ENCODE data around the gene KRT25. TPM values are rescaled to one million over a fixed set of nuclear protein-coding genes. Genes with fewer than 3 reads are reported as not detected.

The KRT25 gene, protein sequence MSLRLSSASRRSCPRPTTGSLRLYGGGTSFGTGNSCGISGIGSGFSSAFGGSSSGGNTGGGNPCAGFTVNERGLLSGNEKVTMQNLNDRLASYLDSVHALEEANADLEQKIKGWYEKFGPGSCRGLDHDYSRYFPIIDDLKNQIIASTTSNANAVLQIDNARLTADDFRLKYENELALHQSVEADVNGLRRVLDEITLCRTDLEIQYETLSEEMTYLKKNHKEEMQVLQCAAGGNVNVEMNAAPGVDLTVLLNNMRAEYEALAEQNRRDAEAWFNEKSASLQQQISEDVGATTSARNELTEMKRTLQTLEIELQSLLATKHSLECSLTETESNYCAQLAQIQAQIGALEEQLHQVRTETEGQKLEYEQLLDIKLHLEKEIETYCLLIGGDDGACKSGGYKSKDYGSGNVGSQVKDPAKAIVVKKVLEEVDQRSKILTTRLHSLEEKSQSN
- total RNA-seq: under 1 TPM in 1 of 2 donors, not detected in 1; 0.62 TPM

DNA sequence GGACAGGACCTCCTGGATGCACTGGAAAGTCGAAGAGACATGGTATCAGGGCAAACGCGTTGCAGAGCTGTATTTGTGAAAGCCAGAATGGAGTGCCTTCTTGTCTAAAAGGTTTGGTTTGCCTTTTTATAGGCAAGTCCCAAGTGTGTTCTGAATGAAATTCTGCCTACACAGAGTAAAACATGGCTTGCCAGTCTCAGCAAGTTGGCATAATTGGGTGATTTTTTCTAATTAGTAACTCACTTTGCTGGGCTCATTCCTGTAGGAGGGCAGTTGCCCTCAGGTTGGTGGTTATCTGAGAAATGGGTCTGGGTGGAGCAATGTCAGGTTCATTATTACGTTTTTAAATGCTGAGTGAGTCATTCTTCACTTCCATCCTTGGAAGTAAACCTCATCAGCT lies at the start of gene KRT25:
TSS of gene KRT25 (minus strand) at position 101 of the 400 bp plus-strand sequence. CDS start at position 41, 60 bp downstream.
- Histone ChIP-seq H3K27ac (no peak within 1 kb of the TSS), H3K36me3 (no peaks in the 10 kb centered on the region), H3K9me3 (no peaks in the 10 kb centered on the region), H3K27me3 (replicated peaks; ENCODE audit: insufficient read depth) (no peaks in the 10 kb centered on the region), H3K4me3 (no peak within 1 kb of the TSS), H3K4me1 (replicated peaks) (no peaks in the 10 kb centered on the region)
- intact Hi-C loops (cut with DNase I): no loop called here
- 80% methylated on average over 4 of the region's 4 CpGs for WGBS
- TF ChIP-seq POLR2AphosphoS5 (IDR thresholded peaks at IDR 0.05) (no peak), POLR2A (IDR thresholded peaks at IDR 0.05) (no peak)
- TF ChIP-seq, protein P1, sequence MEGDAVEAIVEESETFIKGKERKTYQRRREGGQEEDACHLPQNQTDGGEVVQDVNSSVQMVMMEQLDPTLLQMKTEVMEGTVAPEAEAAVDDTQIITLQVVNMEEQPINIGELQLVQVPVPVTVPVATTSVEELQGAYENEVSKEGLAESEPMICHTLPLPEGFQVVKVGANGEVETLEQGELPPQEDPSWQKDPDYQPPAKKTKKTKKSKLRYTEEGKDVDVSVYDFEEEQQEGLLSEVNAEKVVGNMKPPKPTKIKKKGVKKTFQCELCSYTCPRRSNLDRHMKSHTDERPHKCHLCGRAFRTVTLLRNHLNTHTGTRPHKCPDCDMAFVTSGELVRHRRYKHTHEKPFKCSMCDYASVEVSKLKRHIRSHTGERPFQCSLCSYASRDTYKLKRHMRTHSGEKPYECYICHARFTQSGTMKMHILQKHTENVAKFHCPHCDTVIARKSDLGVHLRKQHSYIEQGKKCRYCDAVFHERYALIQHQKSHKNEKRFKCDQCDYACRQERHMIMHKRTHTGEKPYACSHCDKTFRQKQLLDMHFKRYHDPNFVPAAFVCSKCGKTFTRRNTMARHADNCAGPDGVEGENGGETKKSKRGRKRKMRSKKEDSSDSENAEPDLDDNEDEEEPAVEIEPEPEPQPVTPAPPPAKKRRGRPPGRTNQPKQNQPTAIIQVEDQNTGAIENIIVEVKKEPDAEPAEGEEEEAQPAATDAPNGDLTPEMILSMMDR (IDR thresholded peaks at IDR 0.05): no peak
- no peak for DNase-seq (ENCODE audit: low spot score)

GRCh38 chr17:40803617-40804082 lies 48.5 kb upstream of the KRT25 start:
- DNase-seq (ENCODE audit: low spot score): peak; percentile 82
- Histone ChIP-seq H3K9me3 (no peaks in the 10 kb centered on the region), H3K27ac (no peak overlapping the region), H3K4me1 (replicated peaks) (no peaks in the 10 kb centered on the region), H3K36me3 (no peaks in the 10 kb centered on the region), H3K27me3 (replicated peaks; ENCODE audit: insufficient read depth) (no peaks in the 10 kb centered on the region), H3K4me3 (no peak overlapping the region)
- TF ChIP-seq POLR2AphosphoS5 (IDR thresholded peaks at IDR 0.05): peak; percentile 58
- TF ChIP-seq, protein P1 (IDR thresholded peaks at IDR 0.05): peak; percentile 33 to 91 (median 82)
- no peak for TF ChIP-seq POLR2A (IDR thresholded peaks at IDR 0.05)
- intact Hi-C loops (cut with DNase I): loop anchor here (2.0 kb wide), 1 partner anchor 863 kb away; no protein-coding TSS in a partner anchor
- WGBS: 13% methylated on average over 13 of the region's 13 CpGs

DNA sequence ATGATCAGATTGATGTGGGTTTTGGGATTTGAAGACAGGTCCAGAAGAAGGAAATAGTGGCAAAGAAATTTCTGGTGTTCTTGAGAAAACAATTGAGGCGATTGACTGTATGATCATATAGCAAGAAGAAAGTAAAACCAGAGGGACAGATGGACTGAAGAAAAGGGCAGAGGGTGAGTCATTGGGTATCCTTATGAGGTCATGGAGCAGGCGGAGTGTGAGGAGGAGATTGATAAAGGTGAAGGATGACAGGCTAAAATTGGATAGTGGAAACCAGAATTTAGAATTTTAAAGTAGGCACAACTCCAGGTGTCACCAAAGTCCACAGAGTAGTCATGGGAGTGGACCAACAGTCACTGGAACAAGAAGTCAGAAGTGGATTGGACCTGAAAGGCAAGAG lies 46.0 kb upstream of the KRT25 start:
- no peak overlapping the region for H3K4me3 ChIP-seq
- no peaks in the 10 kb centered on the region for H3K27me3 ChIP-seq (replicated peaks; ENCODE audit: insufficient read depth)
- no peak overlapping the region for H3K27ac ChIP-seq
- DNase-seq (ENCODE audit: low spot score): no peak
- WGBS: 78% methylated on average over 2 of the region's 2 CpGs
- no peaks in the 10 kb centered on the region for H3K9me3 ChIP-seq
- TF ChIP-seq POLR2AphosphoS5 (IDR thresholded peaks at IDR 0.05): no peak
- TF ChIP-seq, protein P1 (IDR thresholded peaks at IDR 0.05): no peak
- TF ChIP-seq POLR2A (IDR thresholded peaks at IDR 0.05): no peak
- intact Hi-C loops (cut with DNase I): no loop called here
- no peaks in the 10 kb centered on the region for H3K4me1 ChIP-seq (replicated peaks)
- no peaks in the 10 kb centered on the region for H3K36me3 ChIP-seq

DNA sequence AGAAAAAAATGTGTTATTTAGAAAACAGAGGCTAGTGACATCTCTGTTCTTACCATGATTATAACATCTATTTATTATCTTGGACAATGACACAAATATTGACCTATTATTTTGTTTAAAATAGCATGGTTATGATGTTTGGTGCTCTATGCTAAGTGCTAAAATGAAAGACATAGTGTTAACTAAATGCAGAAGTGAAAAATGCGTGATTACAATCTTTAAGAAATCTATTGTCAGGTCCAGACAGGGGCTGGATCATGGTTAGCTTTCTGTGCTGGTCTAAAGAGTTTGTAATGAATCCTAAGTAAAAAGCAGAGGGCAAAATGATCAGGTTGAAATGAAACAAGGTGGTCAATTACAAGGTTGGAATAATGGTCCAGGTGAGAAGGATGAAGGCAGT lies 45.2 kb upstream of the KRT25 start:
- Histone ChIP-seq H3K4me3 (no peak overlapping the region), H3K27ac (no peak overlapping the region), H3K4me1 (replicated peaks) (no peaks in the 10 kb centered on the region), H3K36me3 (no peaks in the 10 kb centered on the region), H3K9me3 (no peaks in the 10 kb centered on the region), H3K27me3 (replicated peaks; ENCODE audit: insufficient read depth) (no peaks in the 10 kb centered on the region)
- 87% methylated on average over 1 of the region's 1 CpG for WGBS
- TF ChIP-seq POLR2AphosphoS5 (IDR thresholded peaks at IDR 0.05) (no peak), POLR2A (IDR thresholded peaks at IDR 0.05) (no peak)
- TF ChIP-seq, protein P1 (IDR thresholded peaks at IDR 0.05): no peak
- no peak for DNase-seq (ENCODE audit: low spot score)
- intact Hi-C loops (cut with DNase I): no loop called here

Measured in prostate gland (tissue), 2 donors.